Colonic mucosa (tissue), 4 donors: ENCODE data around the gene PAIP2B. TPM values are rescaled to one million over a fixed set of nuclear protein-coding genes. Genes with fewer than 3 reads are reported as not detected.
"Not testable (repeated sequence)": the region's sequence is repeated elsewhere in the genome, so short reads cannot be mapped to it uniquely, and the experiment has no call there.

ENCODE experiments used
- DNase-seq: peaks from one replicate; pipeline ENCODE4 v3.0.0-alpha.2; 2020
- H3K27ac ChIP-seq: fragments of 200-600 bp; one replicate; pipeline ENCODE4 v1.8.0; 2021
- H3K27me3 ChIP-seq: fragments of 200-600 bp; one replicate; pipeline ENCODE4 v1.8.0; 2021
- H3K36me3 ChIP-seq: fragments of 200-600 bp; one replicate; pipeline ENCODE4 v1.8.0; 2021
- H3K4me1 ChIP-seq: fragments of 200-600 bp; one replicate; pipeline ENCODE4 v1.8.0; 2021; ENCODE audit warnings: mild to moderate bottlenecking
- H3K4me3 ChIP-seq: fragments of 200-600 bp; one replicate; pipeline ENCODE4 v1.8.0; 2021
- H3K9ac ChIP-seq, 2 donors: one replicate each; pipeline ENCODE4 v1.7.0; 2013; ENCODE audit warnings: control low read depth in 2 of 2, low read depth in 2 of 2, low read length in 2 of 2
- H3K9me3 ChIP-seq: fragments of 200-600 bp; one replicate; pipeline ENCODE4 v1.8.0; 2021
- intact Hi-C: fragments of 100-400 bp; cut with DNase I; formaldehyde crosslinking; loops from one replicate; pipeline ENCODE4 v1.14.1; 2022
- total RNA-seq, 2 donors: library from RNA; stranded (reverse); fragmentation: NEBNext Ultra II Directional in 1 of 2; extraction: Animal tissue kit (Norgen Biotek cat#: 25700) in 1 of 2; gene quantifications; one replicate each; pipeline ENCODE4 v1.2.1, GENCODE V29; 2021
- TF ChIP-seq, protein P1 (sequence below): fragments of 200-600 bp; IDR thresholded peaks from one replicate; pipeline ENCODE4 v1.8.0; 2022; ENCODE audit warnings: antibody characterized with exemption, mild to moderate bottlenecking
- donor health status: healthy.
- donor health status: DM: no; HTN: no; CAD: no.
- donor health status: DM: no; HTN: no; CAD: no.

Gene PAIP2B
- total RNA-seq, 2 donors from 2014 or later, result 7.1 to 8.0 TPM

DNA sequence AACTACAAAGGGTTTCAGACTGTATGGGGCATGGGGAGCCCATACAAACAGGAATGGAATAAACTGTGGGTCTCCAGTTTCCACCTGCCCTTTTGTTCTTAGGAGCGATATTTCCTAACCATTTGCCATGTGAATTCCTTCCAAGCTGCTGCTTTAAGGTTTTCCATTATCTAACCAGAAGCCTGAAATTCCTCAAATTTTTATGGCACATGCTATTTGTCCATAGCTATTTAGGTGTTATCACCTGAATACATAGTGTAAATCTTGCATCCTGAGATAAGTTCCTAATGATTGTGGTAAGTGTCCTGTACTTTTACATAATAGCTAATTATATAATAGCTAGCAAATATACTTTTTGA lies 17.4 kb upstream of the PAIP2B start:
- no peaks in the 10 kb centered on the region for H3K27me3 ChIP-seq
- no peaks in the 10 kb centered on the region for H3K9me3 ChIP-seq
- TF ChIP-seq, protein P1, sequence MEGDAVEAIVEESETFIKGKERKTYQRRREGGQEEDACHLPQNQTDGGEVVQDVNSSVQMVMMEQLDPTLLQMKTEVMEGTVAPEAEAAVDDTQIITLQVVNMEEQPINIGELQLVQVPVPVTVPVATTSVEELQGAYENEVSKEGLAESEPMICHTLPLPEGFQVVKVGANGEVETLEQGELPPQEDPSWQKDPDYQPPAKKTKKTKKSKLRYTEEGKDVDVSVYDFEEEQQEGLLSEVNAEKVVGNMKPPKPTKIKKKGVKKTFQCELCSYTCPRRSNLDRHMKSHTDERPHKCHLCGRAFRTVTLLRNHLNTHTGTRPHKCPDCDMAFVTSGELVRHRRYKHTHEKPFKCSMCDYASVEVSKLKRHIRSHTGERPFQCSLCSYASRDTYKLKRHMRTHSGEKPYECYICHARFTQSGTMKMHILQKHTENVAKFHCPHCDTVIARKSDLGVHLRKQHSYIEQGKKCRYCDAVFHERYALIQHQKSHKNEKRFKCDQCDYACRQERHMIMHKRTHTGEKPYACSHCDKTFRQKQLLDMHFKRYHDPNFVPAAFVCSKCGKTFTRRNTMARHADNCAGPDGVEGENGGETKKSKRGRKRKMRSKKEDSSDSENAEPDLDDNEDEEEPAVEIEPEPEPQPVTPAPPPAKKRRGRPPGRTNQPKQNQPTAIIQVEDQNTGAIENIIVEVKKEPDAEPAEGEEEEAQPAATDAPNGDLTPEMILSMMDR, result no peak
- H3K36me3 ChIP-seq, result no peaks in the 10 kb centered on the region
- no peaks in the 10 kb centered on the region for H3K4me1 ChIP-seq
- H3K27ac ChIP-seq, result no peak overlapping the region
- DNase-seq, result no peak
- no peak overlapping the region for H3K4me3 ChIP-seq
- no peak overlapping the region for H3K9ac ChIP-seq
- intact Hi-C loops, result no loop called here

DNA sequence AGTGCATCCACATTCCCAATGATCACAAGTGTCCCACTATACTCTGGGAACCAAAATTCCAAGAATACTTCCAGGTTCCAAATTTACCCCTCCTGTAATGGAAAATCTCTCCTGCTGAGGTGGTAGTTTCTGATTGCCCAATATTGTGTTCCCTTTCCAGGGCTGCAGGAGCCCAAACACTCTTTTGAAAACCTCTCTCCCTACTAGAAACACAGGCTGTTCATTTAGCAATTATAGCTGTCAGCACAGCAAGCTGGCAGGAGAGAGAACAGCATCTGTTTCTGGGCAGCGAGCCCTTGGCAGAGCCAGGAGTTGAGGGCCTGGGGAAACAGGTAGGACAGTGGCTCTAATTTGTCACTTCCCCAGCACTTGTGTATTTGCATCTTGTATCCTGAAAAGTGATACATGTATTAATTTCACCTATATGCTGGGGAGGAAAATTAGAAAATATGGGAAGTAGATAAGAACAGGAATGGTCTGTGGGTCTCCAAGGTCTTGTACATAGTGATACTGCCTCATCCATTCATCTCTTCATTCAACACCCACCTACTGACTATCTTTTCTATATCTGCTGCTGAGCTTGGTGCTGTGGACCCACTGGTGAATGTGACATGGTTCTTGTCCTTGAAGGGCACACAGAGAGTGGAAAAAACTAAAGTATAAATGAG lies 16.9 kb upstream of the PAIP2B start:
- no peak for DNase-seq
- no peaks in the 10 kb centered on the region for H3K36me3 ChIP-seq
- H3K9me3 ChIP-seq, result no peaks in the 10 kb centered on the region
- no peak overlapping the region for H3K9ac ChIP-seq
- intact Hi-C loops, result no loop called here
- TF ChIP-seq, protein P1, result no peak
- no peaks in the 10 kb centered on the region for H3K4me1 ChIP-seq
- H3K4me3 ChIP-seq, result no peak overlapping the region
- no peaks in the 10 kb centered on the region for H3K27me3 ChIP-seq
- H3K27ac ChIP-seq, result no peak overlapping the region

DNA sequence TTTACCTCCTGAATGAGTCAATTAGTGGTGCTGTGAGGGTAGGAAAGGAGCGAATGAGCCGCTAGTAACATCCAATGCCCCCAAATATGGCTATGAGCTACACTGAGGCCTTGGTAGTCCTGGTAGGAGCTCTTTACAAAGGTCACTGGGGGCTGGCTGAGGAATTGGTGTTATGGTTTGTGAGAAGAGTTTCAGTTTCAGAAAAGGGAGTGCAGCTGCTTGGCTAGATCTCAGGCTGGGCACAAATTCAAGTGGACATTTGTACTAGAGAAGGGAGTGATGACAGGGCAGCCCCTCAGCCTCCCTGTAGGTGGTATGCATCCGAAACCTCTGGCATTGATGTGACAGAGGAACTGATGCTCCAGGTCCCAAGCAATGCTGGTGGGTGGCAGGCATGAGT lies 13.9 kb upstream of the PAIP2B start:
- no peaks in the 10 kb centered on the region for H3K9me3 ChIP-seq
- TF ChIP-seq, protein P1, result no peak
- intact Hi-C loops, result no loop called here
- H3K4me3 ChIP-seq, result no peak overlapping the region
- no peak for DNase-seq
- H3K27ac ChIP-seq, result no peak overlapping the region
- H3K9ac ChIP-seq, result no peak overlapping the region
- no peaks in the 10 kb centered on the region for H3K36me3 ChIP-seq
- H3K4me1 ChIP-seq, result no peaks in the 10 kb centered on the region
- no peaks in the 10 kb centered on the region for H3K27me3 ChIP-seq

- Histone ChIP-seq H3K9ac (no peak overlapping the region), H3K27ac (no peak overlapping the region), H3K9me3 (no peaks in the 10 kb centered on the region), H3K4me1 (no peaks in the 10 kb centered on the region), H3K4me3 (no peak overlapping the region), H3K36me3 (no peaks in the 10 kb centered on the region), H3K27me3 (no peaks in the 10 kb centered on the region)
- TF ChIP-seq, protein P1, result no peak
- DNase-seq, result no peak
- intact Hi-C loops, result no loop called here
Observed at GRCh38 chr2:71238089-71238488, 11.2 kb upstream of the PAIP2B start.

DNA sequence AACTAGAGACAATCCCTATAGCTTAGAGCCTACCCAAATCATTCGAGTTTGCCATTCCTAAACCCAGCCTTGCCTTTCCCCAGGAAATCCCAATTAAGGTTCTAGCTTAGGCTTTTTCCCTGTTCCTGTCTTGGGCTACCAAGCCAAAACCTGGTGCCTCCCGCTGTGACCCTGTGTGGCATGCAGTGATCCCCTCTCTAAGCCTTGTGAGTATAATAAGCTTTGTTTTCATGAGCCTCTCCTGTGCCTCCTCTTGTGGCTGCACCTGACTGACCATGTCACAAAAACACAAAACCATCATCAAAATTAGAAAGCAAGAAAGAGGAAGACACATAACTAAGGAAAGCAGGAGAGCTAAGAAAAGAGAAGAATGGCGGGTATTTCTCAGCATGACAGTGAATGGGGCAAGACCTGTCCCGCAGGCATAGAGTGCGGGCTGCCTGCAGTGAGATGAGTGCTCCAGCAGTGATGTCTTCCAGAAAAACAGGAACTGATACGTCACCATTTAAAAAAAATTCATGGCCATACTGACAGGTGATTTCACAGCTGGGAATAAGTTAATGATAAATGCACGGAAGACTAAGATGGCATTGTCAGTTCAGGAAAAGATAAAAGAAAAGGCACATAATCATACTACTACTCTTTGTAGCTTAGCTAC lies 9.2 kb upstream of the PAIP2B start:
- TF ChIP-seq, protein P1, result no peak

DNA sequence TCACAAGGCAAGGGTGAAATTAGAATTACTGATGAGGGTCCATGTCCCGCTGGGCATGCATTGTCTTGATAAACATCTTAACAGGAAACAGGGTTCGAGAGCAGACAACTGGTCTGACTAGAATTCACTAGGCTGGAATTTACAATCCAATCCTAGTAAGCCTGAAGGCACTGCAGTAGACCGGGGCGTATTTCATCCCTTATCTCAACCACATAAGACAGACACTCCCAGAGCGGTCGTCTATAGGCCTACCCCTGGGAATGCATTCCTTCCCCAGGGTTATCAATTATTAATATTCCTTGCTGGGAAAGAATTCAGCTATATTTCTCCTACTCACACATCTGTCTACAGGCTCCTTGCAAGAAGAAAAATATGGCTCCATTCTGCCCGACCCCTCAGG lies 6.2 kb upstream of the PAIP2B start:
- H3K4me3 ChIP-seq, DNase-seq, H3K9me3 ChIP-seq, H3K27ac ChIP-seq, H3K9ac ChIP-seq, H3K4me1 ChIP-seq, intact Hi-C loops, H3K36me3 ChIP-seq, H3K27me3 ChIP-seq: not testable (repeated sequence)

More for the DNA sequence above, 9.2 kb upstream of the PAIP2B start:
- no peaks in the 10 kb centered on the region for H3K27me3 ChIP-seq
- H3K9ac ChIP-seq, result no peak overlapping the region
- H3K4me3 ChIP-seq, result no peak overlapping the region
- H3K9me3 ChIP-seq, result no peaks in the 10 kb centered on the region
- intact Hi-C loops, result no loop called here
- no peak for DNase-seq
- no peak overlapping the region for H3K27ac ChIP-seq
- H3K36me3 ChIP-seq, result no peaks in the 10 kb centered on the region
- H3K4me1 ChIP-seq, result no peaks in the 10 kb centered on the region
